Adrenal gland (tissue), 5 donors: ENCODE results near the gene CYP27B1.

Experiments
- POLR2A ChIP-seq, 2 donors: fragments of 450-650 bp; IDR thresholded peaks; one replicate each; pipeline ENCODE4 v1.6.1; 2017; ENCODE audit warnings: antibody characterized with exemption in 2 of 2, mild to moderate bottlenecking in 2 of 2, moderate library complexity in 1 of 2
- TF ChIP-seq, protein P1 (sequence below), 6 experiments: fragments of 450-650 bp in 4 of 6; fragments of 200-600 bp in 2 of 6; sonication (generic) in 1 of 6; IDR thresholded peaks; 1 replicate in 5 of 6; 2 replicates in 1 of 6; pipeline versions ENCODE4 v1.5.1 to v1.8.0; 2016 to 2021; ENCODE audit warnings: antibody characterized with exemption in 6 of 6, mild to moderate bottlenecking in 2 of 6, moderate library complexity in 1 of 6
- donor health status: DM: no; HTN: no; CAD: no.

DNA sequence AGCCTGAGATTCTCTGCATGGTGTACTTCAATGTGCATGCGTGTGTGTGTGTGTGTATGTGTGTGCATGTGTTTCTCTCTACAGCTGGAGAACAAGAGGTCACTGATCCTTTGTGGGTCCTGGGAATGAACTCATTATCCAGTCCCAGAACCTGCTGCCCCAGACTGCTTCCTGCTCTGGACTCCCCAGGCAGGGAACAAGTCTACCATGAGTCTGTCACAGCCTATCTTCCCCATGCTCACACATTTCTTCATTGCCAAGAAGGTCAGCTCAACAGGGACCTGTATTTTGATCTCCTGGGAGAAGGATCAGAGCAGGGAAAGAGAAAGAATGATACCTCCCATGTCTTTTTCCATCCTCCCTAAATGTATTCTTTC is 25.5 kb downstream of the CYP27B1 start:
- TF ChIP-seq, protein P1, sequence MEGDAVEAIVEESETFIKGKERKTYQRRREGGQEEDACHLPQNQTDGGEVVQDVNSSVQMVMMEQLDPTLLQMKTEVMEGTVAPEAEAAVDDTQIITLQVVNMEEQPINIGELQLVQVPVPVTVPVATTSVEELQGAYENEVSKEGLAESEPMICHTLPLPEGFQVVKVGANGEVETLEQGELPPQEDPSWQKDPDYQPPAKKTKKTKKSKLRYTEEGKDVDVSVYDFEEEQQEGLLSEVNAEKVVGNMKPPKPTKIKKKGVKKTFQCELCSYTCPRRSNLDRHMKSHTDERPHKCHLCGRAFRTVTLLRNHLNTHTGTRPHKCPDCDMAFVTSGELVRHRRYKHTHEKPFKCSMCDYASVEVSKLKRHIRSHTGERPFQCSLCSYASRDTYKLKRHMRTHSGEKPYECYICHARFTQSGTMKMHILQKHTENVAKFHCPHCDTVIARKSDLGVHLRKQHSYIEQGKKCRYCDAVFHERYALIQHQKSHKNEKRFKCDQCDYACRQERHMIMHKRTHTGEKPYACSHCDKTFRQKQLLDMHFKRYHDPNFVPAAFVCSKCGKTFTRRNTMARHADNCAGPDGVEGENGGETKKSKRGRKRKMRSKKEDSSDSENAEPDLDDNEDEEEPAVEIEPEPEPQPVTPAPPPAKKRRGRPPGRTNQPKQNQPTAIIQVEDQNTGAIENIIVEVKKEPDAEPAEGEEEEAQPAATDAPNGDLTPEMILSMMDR (IDR thresholded peaks at IDR 0.05) = no peak
- no peak for TF ChIP-seq POLR2A (IDR thresholded peaks at IDR 0.05)
